Caco-2 (cell line): ENCODE measurements around the gene GRXCR2. TPM values are rescaled to one million over a fixed set of nuclear protein-coding genes. Genes with fewer than 3 reads are reported as not detected.

ENCODE experiments used
- BruUV-seq: library from RNA; stranded (reverse); fragments of 400-500 nt; replicated peaks from 2 replicates; lab custom pipeline; 2021; lab: Mats Ljungman, UMichigan
- CTCF ChIA-PET: fragments of 300-600 bp; sonication (Branson Sonifier 250); formaldehyde crosslinking; loops from one replicate; lab custom pipeline; 2022; ENCODE audit warnings: antibody characterized with exemption; lab: Charles Lee
- POLR2A ChIA-PET: fragments of 300-600 bp; sonication (Branson Sonifier 250); formaldehyde crosslinking; loops from one replicate; lab custom pipeline; 2022; ENCODE audit warnings: antibody characterized with exemption; lab: Charles Lee
- DNase-seq, 2 experiments: peaks; one replicate each; pipeline versions ENCODE4 v3.0.0 to v3.0.0-alpha.2; 2020 to 2022
- H3K27me3 ChIP-seq: replicated peaks from 2 replicates; pipeline ENCODE4 v1.6.0; 2011; ENCODE audit warnings: low read length; ENCODE audit not compliant: control insufficient read depth, insufficient read depth
- H3K36me3 ChIP-seq: 2 replicates; pipeline ENCODE4 v1.5.1; 2011; ENCODE audit warnings: low read length; ENCODE audit not compliant: control insufficient read depth, insufficient read depth
- H3K4me1 ChIP-seq: fragments of 250-450 bp; sonication (Bioruptor Pico); 2 replicates; pipeline ENCODE4 v1.5.1; 2020; ENCODE audit warnings: mild to moderate bottlenecking
- H3K4me3 ChIP-seq: 2 replicates; pipeline ENCODE4 v1.5.1; 2011; ENCODE audit warnings: low read depth, mild to moderate bottlenecking, control low read depth, low read length
- H3K9me3 ChIP-seq: fragments of 250-450 bp; sonication (Bioruptor Pico); 2 replicates; pipeline ENCODE4 v1.5.1; 2020; ENCODE audit warnings: mild to moderate bottlenecking, moderate library complexity
- H3K27ac Mint-ChIP-seq: one replicate; pipeline ENCODE4 v1.8.0; 2022; ENCODE audit warnings: mixed read lengths; ENCODE audit not compliant: unreplicated experiment
- H3K27me3 Mint-ChIP-seq: one replicate; pipeline ENCODE4 v1.8.0; 2022; ENCODE audit warnings: mixed read lengths; ENCODE audit not compliant: insufficient read depth, unreplicated experiment
- H3K36me3 Mint-ChIP-seq: one replicate; pipeline ENCODE4 v1.8.0; 2022; ENCODE audit warnings: mild to moderate bottlenecking, mixed read lengths; ENCODE audit not compliant: insufficient read depth, unreplicated experiment
- H3K4me1 Mint-ChIP-seq: one replicate; pipeline ENCODE4 v1.8.0; 2022; ENCODE audit warnings: low read depth, mixed read lengths; ENCODE audit not compliant: unreplicated experiment
- H3K4me3 Mint-ChIP-seq: one replicate; pipeline ENCODE4 v1.8.0; 2022; ENCODE audit warnings: mild to moderate bottlenecking, moderate library complexity, mixed read lengths; ENCODE audit not compliant: unreplicated experiment
- H3K9me3 Mint-ChIP-seq: one replicate; pipeline ENCODE4 v1.8.0; 2022; ENCODE audit warnings: mixed read lengths; ENCODE audit not compliant: unreplicated experiment
- CTCF ChIP-seq, 2 experiments: fragments of 200-600 bp in 1 of 2; IDR thresholded peaks; 1 replicate in 1 of 2; 2 replicates in 1 of 2; pipeline versions ENCODE4 v1.5.1 to v1.8.0; 2011 to 2022; ENCODE audit warnings: antibody characterized with exemption in 1 of 2, control low read depth in 1 of 2, inconsistent platforms in 1 of 2, low read depth in 1 of 2, low read length in 1 of 2, mild to moderate bottlenecking in 1 of 2, moderate library complexity in 1 of 2; ENCODE audit not compliant: insufficient read depth in 1 of 2, severe bottlenecking in 1 of 2, unreplicated experiment in 1 of 2
- intact Hi-C: fragments of 100-400 bp; cut with micrococcal nuclease; formaldehyde crosslinking; loops from one replicate; pipeline ENCODE4 v1.10.0; 2022; ENCODE audit not compliant: unreplicated experiment
- total RNA-seq: library from RNA; stranded (reverse); gene quantifications from 2 replicates; pipeline ENCODE4 v1.2.3, GENCODE V29; 2022

Gene GRXCR2
- total RNA-seq, 1 experiment from 2014 or later, result not detected

GRCh38 chr5:145834917-145835847 lies 37.6 kb downstream of the GRXCR2 start, which contains the start of gene PRELID2:
Gene PRELID2, minus strand, starts transcription at chr5:145835342. Its CDS starts 91 bp downstream, at chr5:145835251.
- Mint-ChIP-seq H3K36me3 (peaks cover 5% of the 10 kb centered on the region), H3K4me3 (peak within 1 kb of the TSS; percentile 72), H3K9me3 (no peaks in the 10 kb centered on the region), H3K27ac (peak within 1 kb of the TSS; percentile 79), H3K27me3 (no peaks in the 10 kb centered on the region), H3K4me1 (peaks cover 23% of the 10 kb centered on the region)
- no TSS peak for BruUV-seq
- peak within 1 kb of the TSS; percentile 82 for H3K4me3 ChIP-seq
- H3K9me3 ChIP-seq, result no peaks in the 10 kb centered on the region
- no peaks in the 10 kb centered on the region for H3K27me3 ChIP-seq
- ChIA-PET CTCF (interaction anchor here (0.7 to 1.9 kb wide), 6 partner anchors 10 to 206 kb away, joined by 3 to 8 read pairs (median 5); no protein-coding TSS in a partner anchor), POLR2A (interaction anchor here (1.0 to 1.6 kb wide), 2 partner anchors 19 to 190 kb away, joined by 3 to 4 read pairs; no protein-coding TSS in a partner anchor)
- H3K4me1 ChIP-seq, result peaks cover 19% of the 10 kb centered on the region
- DNase-seq, result peak; percentile 96 to 97
- TF ChIP-seq CTCF (IDR thresholded peaks at IDR 0.05; ENCODE audit: insufficient read depth in 1 of 2, low read depth in 1 of 2, low read length in 1 of 2, severe bottlenecking in 1 of 2, unreplicated experiment in 1 of 2), result peak; percentile 23 to 24
- H3K36me3 ChIP-seq, result no peaks in the 10 kb centered on the region
- intact Hi-C loops, result loop anchor here (1.0 to 5.0 kb wide), 6 partner anchors 10 to 214 kb away; no protein-coding TSS in a partner anchor

GRCh38 chr5:145834554-145834916 lies 38.3 kb downstream of the GRXCR2 start:
- H3K4me1 Mint-ChIP-seq, result peaks cover 23% of the 10 kb centered on the region
- H3K27me3 Mint-ChIP-seq, result no peaks in the 10 kb centered on the region
- peak overlapping the region; percentile 82 for H3K4me3 ChIP-seq
- no peaks in the 10 kb centered on the region for H3K27me3 ChIP-seq
- H3K9me3 ChIP-seq, result no peaks in the 10 kb centered on the region
- peaks cover 5% of the 10 kb centered on the region for H3K36me3 Mint-ChIP-seq
- no peaks in the 10 kb centered on the region for H3K36me3 ChIP-seq
- H3K4me3 Mint-ChIP-seq, result peak overlapping the region; percentile 72
- intact Hi-C loops, result loop anchor here (5.0 kb wide), 1 partner anchor 193 kb away; no protein-coding TSS in a partner anchor
- peaks cover 19% of the 10 kb centered on the region for H3K4me1 ChIP-seq
- ChIA-PET CTCF (interaction anchor here (1.0 to 1.9 kb wide), 4 partner anchors 9 to 207 kb away, joined by 3 to 8 read pairs (median 6); no protein-coding TSS in a partner anchor), POLR2A (interaction anchor here (1.6 kb wide), 1 partner anchor 191 kb away, joined by 4 read pairs; no protein-coding TSS in a partner anchor)
- no peak overlapping the region for H3K27ac Mint-ChIP-seq
- no peak for TF ChIP-seq CTCF (IDR thresholded peaks at IDR 0.05; ENCODE audit: insufficient read depth in 1 of 2, low read depth in 1 of 2, low read length in 1 of 2, severe bottlenecking in 1 of 2, unreplicated experiment in 1 of 2)
- H3K9me3 Mint-ChIP-seq, result no peaks in the 10 kb centered on the region
- no TSS peak for BruUV-seq
- DNase-seq, result no peak

- Mint-ChIP-seq H3K4me1 (peaks cover 23% of the 10 kb centered on the region), H3K27me3 (no peaks in the 10 kb centered on the region), H3K27ac (no peak overlapping the region), H3K36me3 (peaks cover 5% of the 10 kb centered on the region), H3K9me3 (no peaks in the 10 kb centered on the region), H3K4me3 (peak overlapping the region; percentile 72)
- Histone ChIP-seq H3K36me3 (no peaks in the 10 kb centered on the region), H3K4me3 (peak overlapping the region; percentile 82), H3K4me1 (peaks cover 19% of the 10 kb centered on the region), H3K27me3 (no peaks in the 10 kb centered on the region), H3K9me3 (no peaks in the 10 kb centered on the region)
- no peak for DNase-seq
- CTCF ChIA-PET, result no interaction called here
- POLR2A ChIA-PET, result no interaction called here
- TF ChIP-seq CTCF (IDR thresholded peaks at IDR 0.05; ENCODE audit: insufficient read depth in 1 of 2, low read depth in 1 of 2, low read length in 1 of 2, severe bottlenecking in 1 of 2, unreplicated experiment in 1 of 2), result no peak
- intact Hi-C loops, result loop anchor here (5.0 kb wide), 1 partner anchor 194 kb away; no protein-coding TSS in a partner anchor
- no TSS peak for BruUV-seq
Observed at GRCh38 chr5:145833631-145834200, 39.1 kb downstream of the GRXCR2 start.
